HCT116 (cell line): ENCODE data around the gene FGF8. TPM values are rescaled to one million over a fixed set of nuclear protein-coding genes. Genes with fewer than 3 reads are reported as not detected.

ENCODE experiments used
- ATAC-seq: fragments of 200-7000 bp; cut with Tn5 transposase; 2 replicates; pipeline ENCODE4 v1.9.1; 2020; ENCODE audit warnings: mild to moderate bottlenecking, moderate library complexity
- BruUV-seq: library from RNA; stranded (reverse); fragments of 400-500 nt; replicated peaks from 2 replicates; lab custom pipeline; 2021; lab: Mats Ljungman, UMichigan
- CTCF ChIA-PET: fragments of 300-600 bp; sonication (Branson Sonifier 250); formaldehyde crosslinking; loops from one replicate; lab custom pipeline; 2021; ENCODE audit warnings: antibody characterized with exemption; lab: Charles Lee
- POLR2A ChIA-PET: fragments of 300-600, 350-600 bp; sonication (Branson Sonifier 250); formaldehyde crosslinking; loops from one replicate; lab custom pipeline; 2021; ENCODE audit warnings: antibody characterized with exemption; lab: Charles Lee
- RAD21 ChIA-PET, 2 experiments: fragments of 300-600 bp; sonication (Branson Sonifier 250); formaldehyde crosslinking; loops; one replicate each; lab custom pipeline; 2023; ENCODE audit warnings: low total read pairs in 2 of 2; ENCODE audit not compliant: uncharacterized antibody in 2 of 2, unreplicated experiment in 2 of 2, low non-redundant PET in 1 of 2; lab: Charles Lee
- DNase-seq: peaks from one replicate; pipeline ENCODE4 v3.0.0-alpha.2; 2010; ENCODE audit warnings: low read depth, low spot score
- H2AFZ ChIP-seq: fragments of 200-600 bp; shearing (Covaris generic), sonication (generic); 2 replicates; pipeline ENCODE4 v1.6.1; 2017; ENCODE audit warnings: low read depth, mixed run types, mixed read lengths, antibody characterized with exemption, low read length; ENCODE audit not compliant: poor library complexity, severe bottlenecking
- H3K27ac ChIP-seq: 2 replicates; pipeline ENCODE4 v1.5.1; 2012; ENCODE audit warnings: low read depth, low read length
- H3K27me3 ChIP-seq: fragments of 200-600 bp; sonication (generic); 2 replicates; pipeline ENCODE4 v1.6.1; 2016; ENCODE audit warnings: mixed run types, low read length, mixed read lengths; ENCODE audit not compliant: insufficient read depth
- H3K36me3 ChIP-seq, 2 experiments: fragments of 200-500 bp in 1 of 2; fragments of 200-600 bp in 1 of 2; sonication (Bioruptor generic) in 1 of 2; sonication (generic) in 1 of 2; 2 replicates each; pipeline versions ENCODE4 v1.5.1 to v1.6.1; 2014 to 2016; ENCODE audit warnings: low read length in 2 of 2, inconsistent platforms in 1 of 2, mixed read lengths in 1 of 2, mixed run types in 1 of 2; ENCODE audit not compliant: insufficient read depth in 2 of 2, control insufficient read depth in 1 of 2
- H3K4me1 ChIP-seq, 2 experiments: fragments of 200-600 bp in 1 of 2; sonication (generic) in 1 of 2; 2 replicates each; pipeline versions ENCODE4 v1.5.1 to v1.6.1; 2012 to 2017; ENCODE audit warnings: low read length in 2 of 2, inconsistent platforms in 1 of 2, mild to moderate bottlenecking in 1 of 2, mixed read lengths in 1 of 2, mixed run types in 1 of 2, moderate library complexity in 1 of 2; ENCODE audit not compliant: insufficient read depth in 2 of 2, control insufficient read depth in 1 of 2
- H3K4me2 ChIP-seq: fragments of 200-600 bp; sonication (generic); 2 replicates; pipeline ENCODE4 v1.6.1; 2017; ENCODE audit warnings: mixed run types, low read length, mixed read lengths
- H3K4me3 ChIP-seq, 2 experiments: fragments of 200-600 bp in 1 of 2; sonication (generic) in 1 of 2; replicated peaks in 1 of 2; 2 replicates each; pipeline ENCODE4 v1.5.1; 2011 to 2016; ENCODE audit warnings: low read length in 2 of 2, control low read depth in 1 of 2, low read depth in 1 of 2, mild to moderate bottlenecking in 1 of 2, mixed read lengths in 1 of 2, mixed run types in 1 of 2
- H3K79me2 ChIP-seq: fragments of 200-600 bp; sonication (generic); 2 replicates; pipeline ENCODE4 v1.6.1; 2017; ENCODE audit warnings: mild to moderate bottlenecking, mixed run types, low read length, moderate library complexity, mixed read lengths; ENCODE audit not compliant: insufficient read depth
- H3K9ac ChIP-seq: fragments of 200-600 bp; sonication (generic); 2 replicates; pipeline ENCODE4 v1.6.1; 2016; ENCODE audit warnings: low read length, mixed read lengths
- H3K9me2 ChIP-seq: fragments of 200-600 bp; sonication (generic), shearing (Covaris generic); 2 replicates; pipeline ENCODE4 v1.6.1; 2017; ENCODE audit warnings: mixed run types, mild to moderate bottlenecking, moderate library complexity; ENCODE audit not compliant: insufficient read depth
- H3K9me3 ChIP-seq, 2 experiments: fragments of 200-500 bp in 1 of 2; fragments of 200-600 bp in 1 of 2; sonication (Bioruptor generic) in 1 of 2; sonication (generic) in 1 of 2; 2 replicates each; pipeline ENCODE4 v1.6.1; 2014 to 2017; ENCODE audit warnings: low read length in 2 of 2, mixed read lengths in 2 of 2, inconsistent platforms in 1 of 2, low read depth in 1 of 2, mild to moderate bottlenecking in 1 of 2, mixed run types in 1 of 2, moderate library complexity in 1 of 2; ENCODE audit not compliant: control insufficient read depth in 1 of 2, insufficient read depth in 1 of 2
- H4K20me1 ChIP-seq: fragments of 200-600 bp; sonication (generic), shearing (Covaris generic); 2 replicates; pipeline ENCODE4 v1.6.1; 2017; ENCODE audit warnings: mixed run types, mild to moderate bottlenecking, moderate library complexity; ENCODE audit not compliant: insufficient read depth
- ATF3 ChIP-seq: IDR thresholded peaks from 2 replicates; pipeline ENCODE4 v1.6.1; 2012
- CBX3 ChIP-seq: IDR thresholded peaks from 2 replicates; pipeline ENCODE4 v1.6.1; 2012; ENCODE audit warnings: low read depth
- CEBPB ChIP-seq: IDR thresholded peaks from 2 replicates; pipeline ENCODE4 v1.6.1; 2012; ENCODE audit warnings: low read depth
- CTCF ChIP-seq, 3 experiments: fragments of 200-600 bp in 1 of 3; sonication (generic) in 1 of 3; IDR thresholded peaks in 2 of 3; conservative IDR thresholded peaks in 1 of 3; 2 replicates each; pipeline ENCODE4 v1.5.1; 2012 to 2017; ENCODE audit warnings: low read depth in 2 of 3, low read length in 2 of 3, antibody characterized with exemption in 1 of 3, borderline replicate concordance in 1 of 3, control low read depth in 1 of 3, mild to moderate bottlenecking in 1 of 3, mixed read lengths in 1 of 3, mixed run types in 1 of 3, moderate library complexity in 1 of 3; ENCODE audit not compliant: insufficient read depth in 1 of 3
- EGR1 ChIP-seq: IDR thresholded peaks from 2 replicates; pipeline ENCODE4 v1.6.1; 2012; ENCODE audit warnings: low read depth
- ELF1 ChIP-seq: IDR thresholded peaks from 2 replicates; pipeline ENCODE4 v1.6.1; 2012; ENCODE audit warnings: low read depth, borderline replicate concordance
- EZH2 ChIP-seq: fragments of 200-600 bp; sonication (generic); IDR thresholded peaks from 2 replicates; pipeline ENCODE4 v1.6.1; 2017; ENCODE audit warnings: antibody characterized with exemption, mixed run types
- EZH2phosphoT487 ChIP-seq: fragments of 200-600 bp; IDR thresholded peaks from 2 replicates; pipeline ENCODE4 v1.6.1; 2018; ENCODE audit warnings: antibody characterized with exemption, borderline replicate concordance
- FOSL1 ChIP-seq: IDR thresholded peaks from 2 replicates; pipeline ENCODE4 v1.6.1; 2012; ENCODE audit warnings: low read depth
- JUND ChIP-seq: IDR thresholded peaks from 2 replicates; pipeline ENCODE4 v1.6.1; 2012
- POLR2A ChIP-seq: IDR thresholded peaks from 2 replicates; pipeline ENCODE4 v1.7.0; 2011; ENCODE audit warnings: borderline replicate concordance; ENCODE audit not compliant: insufficient read depth, insufficient read length; ENCODE audit errors: extremely low read depth
- POLR2AphosphoS5 ChIP-seq: IDR thresholded peaks from 2 replicates; pipeline ENCODE4 v1.6.1; 2011; ENCODE audit warnings: mild to moderate bottlenecking, low read depth, low read length, moderate library complexity
- RAD21 ChIP-seq: IDR thresholded peaks from 2 replicates; pipeline ENCODE4 v1.6.1; 2012; ENCODE audit warnings: low read depth, mild to moderate bottlenecking
- REST ChIP-seq: IDR thresholded peaks from 2 replicates; pipeline ENCODE4 v1.6.1; 2012; ENCODE audit warnings: low read depth
- SIN3A ChIP-seq: IDR thresholded peaks from 2 replicates; pipeline ENCODE4 v1.6.1; 2012; ENCODE audit warnings: low read depth
- TCF7L2 ChIP-seq: IDR thresholded peaks from 2 replicates; pipeline ENCODE4 v1.7.0; 2011; ENCODE audit warnings: borderline replicate concordance, inconsistent platforms; ENCODE audit not compliant: insufficient read depth, insufficient read length; ENCODE audit errors: extremely low read depth
- YY1 ChIP-seq: IDR thresholded peaks from 2 replicates; pipeline ENCODE4 v1.6.1; 2011; ENCODE audit warnings: low read length, low read depth, moderate library complexity, mild to moderate bottlenecking; ENCODE audit not compliant: insufficient replicate concordance; ENCODE audit errors: extremely low read depth
- ZBTB33 ChIP-seq: IDR thresholded peaks from 2 replicates; pipeline ENCODE4 v1.6.1; 2011; ENCODE audit warnings: mild to moderate bottlenecking, low read length, moderate library complexity; ENCODE audit not compliant: insufficient replicate concordance; ENCODE audit errors: extremely low read depth
- ZFX ChIP-seq: fragments of 450-650 bp; IDR thresholded peaks from 2 replicates; pipeline ENCODE4 v1.6.1; 2017
- ZNF274 ChIP-seq: fragments of 200-500 bp; sonication (Bioruptor generic); IDR thresholded peaks from 2 replicates; pipeline ENCODE4 v1.6.1; 2014; ENCODE audit warnings: mild to moderate bottlenecking, low read depth, low read length, inconsistent platforms
- intact Hi-C: fragments of 100-400 bp; cut with micrococcal nuclease; formaldehyde crosslinking; loops from 2 replicates; pipeline ENCODE4 v1.10.0; 2022
- total RNA-seq: library from RNA; stranded (reverse); gene quantifications from one replicate; pipeline ENCODE4 v1.2.1, GENCODE V29; 2021; ENCODE audit not compliant: unreplicated experiment

Gene FGF8
- total RNA-seq, 1 experiment from 2014 or later: 2.7 TPM

GRCh38 chr10:101760510-101760909 lies 15.4 kb downstream of the FGF8 start:
- ChIA-PET CTCF (no interaction called here), POLR2A (no interaction called here), RAD21 (no interaction called here)
- intact Hi-C loops: no loop called here
- no peak overlapping the region for H3K27ac ChIP-seq
- H3K4me1 ChIP-seq: no peaks in the 10 kb centered on the region; a peak in 1 of 4 replicates
- peaks cover 7% of the 10 kb centered on the region; the same call in 1 of the 2 replicates for H3K27me3 ChIP-seq
- no peak overlapping the region for H2AFZ ChIP-seq
- no peak overlapping the region for H3K9ac ChIP-seq
- no peak overlapping the region for H3K4me2 ChIP-seq
- H3K36me3 ChIP-seq: no peaks in the 10 kb centered on the region
- no peak for DNase-seq
- TF ChIP-seq FOSL1: no peak
- no peak for TF ChIP-seq EGR1
- no peak for TF ChIP-seq CEBPB
- no peak for TF ChIP-seq ZFX
- no peak for TF ChIP-seq POLR2AphosphoS5
- TF ChIP-seq CBX3: no peak
- TF ChIP-seq ZBTB33: no peak
- no peak for TF ChIP-seq EZH2
- TF ChIP-seq SIN3A: no peak
- no peak for TF ChIP-seq ZNF274
- TF ChIP-seq EZH2phosphoT487: no peak
- TF ChIP-seq REST: no peak
- TF ChIP-seq YY1: no peak
- no peak for TF ChIP-seq RAD21
- TF ChIP-seq TCF7L2: no peak
- TF ChIP-seq ATF3: no peak
- TF ChIP-seq CTCF (IDR thresholded peaks at IDR 0.05 in 2 of 3, conservative IDR thresholded peaks at IDR 0.05 in 1 of 3; ENCODE audit: borderline replicate concordance in 1 of 3, insufficient read depth in 1 of 3, low read depth in 2 of 3, low read length in 2 of 3): no peak
- no peak for TF ChIP-seq JUND
- no peak for TF ChIP-seq ELF1
- no peak for TF ChIP-seq POLR2A
- no peak overlapping the region for H3K4me3 ChIP-seq
- no peaks in the 10 kb centered on the region for H3K79me2 ChIP-seq
- BruUV-seq: no TSS peak
- H3K9me2 ChIP-seq: no peaks in the 10 kb centered on the region
- no peaks in the 10 kb centered on the region for H3K9me3 ChIP-seq
- ATAC-seq: no peak
- H4K20me1 ChIP-seq: no peaks in the 10 kb centered on the region
